WTC11 (cell line): Measurements from ENCODE around the gene LARP4B. TPM values are rescaled to one million over a fixed set of nuclear protein-coding genes. Genes with fewer than 3 reads are reported as not detected.
"Not testable (repeated sequence)": the region's sequence is repeated elsewhere in the genome, so short reads cannot be mapped to it uniquely, and the experiment has no call there.

Source experiments
- ATAC-seq: fragments of 200-7000 bp; cut with Tn5 transposase; 2 replicates; pipeline ENCODE4 v1.10.0; 2021; ENCODE audit warnings: mild to moderate bottlenecking, moderate library complexity
- CTCF ChIA-PET: fragments of 300-600 bp; sonication (Branson Sonifier 250); formaldehyde crosslinking; loops from one replicate; lab custom pipeline; 2021; ENCODE audit warnings: antibody characterized with exemption; lab: Charles Lee
- POLR2A ChIA-PET: fragments of 350-600 bp; sonication (Branson Sonifier 250); formaldehyde crosslinking; loops from one replicate; lab custom pipeline; 2021; ENCODE audit warnings: antibody characterized with exemption; lab: Charles Lee
- DNase-seq: peaks from one replicate; pipeline ENCODE4 v3.0.0; 2021; ENCODE audit warnings: low spot score
- H3K27ac Mint-ChIP-seq: 2 replicates; pipeline ENCODE4 v1.8.0; 2021; ENCODE audit warnings: mixed read lengths
- H3K27me3 Mint-ChIP-seq: 2 replicates; pipeline ENCODE4 v1.8.0; 2021; ENCODE audit warnings: low read depth, mild to moderate bottlenecking, moderate library complexity, mixed read lengths
- H3K36me3 Mint-ChIP-seq: 2 replicates; pipeline ENCODE4 v1.8.0; 2021; ENCODE audit warnings: mixed read lengths
- H3K4me1 Mint-ChIP-seq: 2 replicates; pipeline ENCODE4 v1.8.0; 2022; ENCODE audit warnings: mixed read lengths
- H3K4me3 Mint-ChIP-seq: 2 replicates; pipeline ENCODE4 v1.8.0; 2021; ENCODE audit warnings: mild to moderate bottlenecking, moderate library complexity, mixed read lengths
- H3K9me3 Mint-ChIP-seq: 2 replicates; pipeline ENCODE4 v1.8.0; 2021; ENCODE audit warnings: mixed read lengths
- AFF4 ChIP-seq: sonication (generic); formaldehyde crosslinking; IDR thresholded peaks from 2 replicates; pipeline ENCODE4 v1.8.1; 2023; ENCODE audit warnings: mild to moderate bottlenecking, missing genetic modification reagents, borderline replicate concordance
- ERG ChIP-seq: fragments of 250-450 bp; sonication (Bioruptor Pico); IDR thresholded peaks from 2 replicates; pipeline ENCODE4 v1.8.0; 2021; ENCODE audit warnings: mild to moderate bottlenecking
- FOXK1 ChIP-seq: sonication (generic); formaldehyde crosslinking; IDR thresholded peaks from 2 replicates; pipeline ENCODE4 v1.8.0; 2022; ENCODE audit warnings: mild to moderate bottlenecking, moderate library complexity, missing genetic modification reagents
- FOXP4 ChIP-seq: sonication (generic); formaldehyde crosslinking; IDR thresholded peaks from 2 replicates; pipeline ENCODE4 v1.8.0; 2022; ENCODE audit warnings: mild to moderate bottlenecking, missing genetic modification reagents
- IRF1 ChIP-seq: sonication (generic); formaldehyde crosslinking; IDR thresholded peaks from 2 replicates; pipeline ENCODE4 v1.8.0; 2023; ENCODE audit warnings: missing genetic modification reagents
- MLX ChIP-seq: sonication (generic); formaldehyde crosslinking; IDR thresholded peaks from 2 replicates; pipeline ENCODE4 v1.8.1; 2023; ENCODE audit warnings: mild to moderate bottlenecking, missing genetic modification reagents, moderate library complexity
- PRDM15 ChIP-seq: sonication (generic); formaldehyde crosslinking; IDR thresholded peaks from 2 replicates; pipeline ENCODE4 v1.8.0; 2022; ENCODE audit warnings: missing genetic modification reagents
- PRRX2 ChIP-seq: fragments of 250-450 bp; sonication (Bioruptor Pico); IDR thresholded peaks from 2 replicates; pipeline ENCODE4 v1.8.0; 2021; ENCODE audit warnings: mild to moderate bottlenecking
- USF1 ChIP-seq: sonication (generic); formaldehyde crosslinking; IDR thresholded peaks from 2 replicates; pipeline ENCODE4 v1.8.0; 2022; ENCODE audit warnings: mild to moderate bottlenecking, missing genetic modification reagents
- ZNF138 ChIP-seq: sonication (generic); formaldehyde crosslinking; conservative IDR thresholded peaks from 2 replicates; pipeline ENCODE4 v1.8.1; 2022; ENCODE audit warnings: mild to moderate bottlenecking, moderate library complexity, missing genetic modification reagents
- ZNF232 ChIP-seq: sonication (generic); formaldehyde crosslinking; IDR thresholded peaks from 2 replicates; pipeline ENCODE4 v1.8.0; 2022; ENCODE audit warnings: mild to moderate bottlenecking, missing genetic modification reagents
- total RNA-seq: library from RNA; stranded (reverse); gene quantifications from 3 replicates; pipeline ENCODE4 v1.2.3, GENCODE V29; 2021

The LARP4B gene
- total RNA-seq, 1 experiment from 2014 or later, result 87.1 TPM

- TF ChIP-seq FOXP4 (CRISPR knock-in tag) (no peak), PRRX2 (CRISPR knock-in tag) (no peak), ERG (CRISPR knock-in tag) (no peak)
Observed at GRCh38 chr10:938941-939678, 7.6 kb upstream of the LARP4B start (continued).

- ChIA-PET POLR2A (no interaction called here), CTCF (no interaction called here)
- Mint-ChIP-seq H3K4me3 (no peak overlapping the region), H3K4me1 (peaks cover 7% of the 10 kb centered on the region), H3K27me3 (peaks cover 4% of the 10 kb centered on the region), H3K36me3 (no peaks in the 10 kb centered on the region), H3K27ac (peak overlapping the region; percentile 78; the same call in 1 of the 2 replicates), H3K9me3 (no peaks in the 10 kb centered on the region)
- no peak for DNase-seq
- ATAC-seq, result no peak
- TF ChIP-seq USF1 (CRISPR knock-in tag) (no peak), IRF1 (CRISPR knock-in tag) (no peak), ZNF138 (CRISPR knock-in tag) (no peak), AFF4 (CRISPR knock-in tag) (no peak), MLX (CRISPR knock-in tag) (no peak), PRDM15 (CRISPR knock-in tag) (no peak), ZNF232 (CRISPR knock-in tag) (no peak), FOXK1 (CRISPR knock-in tag) (no peak)
Observed at GRCh38 chr10:934746-935406, 3.4 kb upstream of the LARP4B start.

GRCh38 chr10:934165-934564 is 2.7 kb upstream of the LARP4B start:
- H3K27ac Mint-ChIP-seq, DNase-seq, H3K9me3 Mint-ChIP-seq, H3K36me3 Mint-ChIP-seq, ATAC-seq, H3K4me3 Mint-ChIP-seq, CTCF ChIA-PET, H3K27me3 Mint-ChIP-seq, POLR2A ChIA-PET: not testable (repeated sequence)
- peaks cover 14% of the 10 kb centered on the region for H3K4me1 Mint-ChIP-seq
